Activated CD4-positive, alpha-beta T cell treated with anti-CD3 and anti-CD28 coated beads for 36 hours (primary cell): ENCODE results near the gene C19orf44. TPM values are rescaled to one million over a fixed set of nuclear protein-coding genes. Genes with fewer than 3 reads are reported as not detected.
"Not testable (repeated sequence)": the region's sequence is repeated elsewhere in the genome, so short reads cannot be mapped to it uniquely, and the experiment has no call there.

Experiments used
- ATAC-seq: fragments of 200-7000 bp; cut with Tn5 transposase; one replicate; pipeline ENCODE4 v1.10.0; 2021; ENCODE audit warnings: mild to moderate bottlenecking, moderate library complexity
- CTCF ChIA-PET: fragments of 350-600 bp; sonication (Branson Sonifier 250); formaldehyde crosslinking; loops from one replicate; lab custom pipeline; 2021; ENCODE audit warnings: antibody characterized with exemption; lab: Charles Lee
- POLR2A ChIA-PET: fragments of 350-600 bp; sonication (Branson Sonifier 250); formaldehyde crosslinking; loops from one replicate; lab custom pipeline; 2021; ENCODE audit warnings: antibody characterized with exemption, inconsistent platforms; lab: Charles Lee
- DNase-seq: peaks from one replicate; pipeline ENCODE4 v3.0.0-alpha.2; 2020
- H3K27ac Mint-ChIP-seq: one replicate; pipeline ENCODE4 v1.8.0; 2021; ENCODE audit warnings: mixed read lengths
- H3K27me3 Mint-ChIP-seq: one replicate; pipeline ENCODE4 v1.8.0; 2021; ENCODE audit warnings: mixed read lengths
- H3K36me3 Mint-ChIP-seq: one replicate; pipeline ENCODE4 v1.8.0; 2021; ENCODE audit warnings: low read depth, mixed read lengths
- H3K4me1 Mint-ChIP-seq: one replicate; pipeline ENCODE4 v1.8.0; 2021; ENCODE audit warnings: mixed read lengths
- H3K4me3 Mint-ChIP-seq: one replicate; pipeline ENCODE4 v1.8.0; 2021; ENCODE audit warnings: mild to moderate bottlenecking, moderate library complexity, mixed read lengths
- H3K9me3 Mint-ChIP-seq: one replicate; pipeline ENCODE4 v1.8.0; 2021; ENCODE audit warnings: low read depth, mixed read lengths
- intact Hi-C, 2 experiments: fragments of 100-400 bp; cut with DNase I in 1 of 2; cut with micrococcal nuclease in 1 of 2; formaldehyde crosslinking; loops; one replicate each; pipeline versions ENCODE4 v1.14.2 to v1.15.1; 2022 to 2024; cut with DNase I, micrococcal nuclease
- total RNA-seq, 2 experiments: library from RNA; stranded (reverse); gene quantifications; one replicate each; pipeline ENCODE4 v1.2.3, GENCODE V29; 2021

C19orf44 gene
- total RNA-seq, 2 experiments from 2014 or later: 2.9 to 4.0 TPM

GRCh38 chr19:16458391-16459341 is 37.5 kb upstream of the C19orf44 start:
- Mint-ChIP-seq H3K4me1 (peaks cover 53% of the 10 kb centered on the region), H3K27ac (no peak overlapping the region), H3K27me3 (no peaks in the 10 kb centered on the region), H3K9me3 (no peaks in the 10 kb centered on the region), H3K36me3 (peaks cover 4% of the 10 kb centered on the region), H3K4me3 (no peak overlapping the region)
- no peak for ATAC-seq
- no peak for DNase-seq
- POLR2A ChIA-PET: no interaction called here
- intact Hi-C loops: no loop called here
- CTCF ChIA-PET: no interaction called here

GRCh38 chr19:16459680-16460079 is 36.5 kb upstream of the C19orf44 start:
- CTCF ChIA-PET: interaction anchor here (0.6 kb wide), 1 partner anchor 419 kb away, joined by 3 read pairs; no protein-coding TSS in a partner anchor
- Mint-ChIP-seq H3K4me3 (no peak overlapping the region), H3K27ac (no peak overlapping the region), H3K9me3 (no peaks in the 10 kb centered on the region), H3K36me3 (peaks cover 2% of the 10 kb centered on the region), H3K4me1 (peaks cover 53% of the 10 kb centered on the region), H3K27me3 (no peaks in the 10 kb centered on the region)
- intact Hi-C loops: no loop called here
- ATAC-seq (no peak), DNase-seq (no peak)
- POLR2A ChIA-PET: interaction anchor here (0.6 kb wide), 1 partner anchor 11 kb away, joined by 3 read pairs; no protein-coding TSS in a partner anchor

GRCh38 chr19:16460454-16460853 is 35.7 kb upstream of the C19orf44 start:
- H3K9me3 Mint-ChIP-seq: no peaks in the 10 kb centered on the region
- ATAC-seq (no peak), DNase-seq (no peak)
- POLR2A ChIA-PET: no interaction called here
- no peaks in the 10 kb centered on the region for H3K27me3 Mint-ChIP-seq
- no peak overlapping the region for H3K4me3 Mint-ChIP-seq
- CTCF ChIA-PET: interaction anchor here (0.6 kb wide), 2 partner anchors 8 to 419 kb away, joined by 3 read pairs; no protein-coding TSS in a partner anchor
- peaks cover 2% of the 10 kb centered on the region for H3K36me3 Mint-ChIP-seq
- peaks cover 57% of the 10 kb centered on the region for H3K4me1 Mint-ChIP-seq
- H3K27ac Mint-ChIP-seq: no peak overlapping the region
- intact Hi-C loops: no loop called here

GRCh38 chr19:16461630-16462051 is 34.6 kb upstream of the C19orf44 start:
- no peaks in the 10 kb centered on the region for H3K9me3 Mint-ChIP-seq
- POLR2A ChIA-PET: no interaction called here

GRCh38 chr19:16462757-16463250 is 33.4 kb upstream of the C19orf44 start:
- no peak for ATAC-seq
- CTCF ChIA-PET: no interaction called here
- H3K36me3 Mint-ChIP-seq: no peaks in the 10 kb centered on the region
- H3K4me1 Mint-ChIP-seq: peaks cover 49% of the 10 kb centered on the region
- no peaks in the 10 kb centered on the region for H3K27me3 Mint-ChIP-seq
- intact Hi-C loops: no loop called here
- H3K9me3 Mint-ChIP-seq: no peaks in the 10 kb centered on the region
- no peak overlapping the region for H3K27ac Mint-ChIP-seq
- POLR2A ChIA-PET: no interaction called here
- no peak overlapping the region for H3K4me3 Mint-ChIP-seq
- DNase-seq: no peak

More at GRCh38 chr19:16461630-16462051, 34.6 kb upstream of the C19orf44 start:
- Mint-ChIP-seq H3K4me1 (peaks cover 56% of the 10 kb centered on the region), H3K36me3 (no peaks in the 10 kb centered on the region), H3K4me3 (no peak overlapping the region), H3K27me3 (no peaks in the 10 kb centered on the region), H3K27ac (no peak overlapping the region)
- CTCF ChIA-PET: no interaction called here
- ATAC-seq: no peak
- intact Hi-C loops: no loop called here
- DNase-seq: no peak

- Mint-ChIP-seq H3K4me1 (peaks cover 47% of the 10 kb centered on the region), H3K27ac (no peak overlapping the region), H3K9me3 (no peaks in the 10 kb centered on the region), H3K27me3 (no peaks in the 10 kb centered on the region), H3K36me3 (no peaks in the 10 kb centered on the region), H3K4me3 (no peak overlapping the region)
- intact Hi-C loops: no loop called here
- CTCF ChIA-PET: interaction anchor here (0.5 to 0.9 kb wide), 3 partner anchors 17 to 252 kb away, joined by 3 read pairs; no protein-coding TSS in a partner anchor
- POLR2A ChIA-PET: no interaction called here
- DNase-seq: no peak
- no peak for ATAC-seq
Measured at GRCh38 chr19:16463341-16463990, 32.7 kb upstream of the C19orf44 start.

GRCh38 chr19:16463991-16464575 is 32.1 kb upstream of the C19orf44 start:
- H3K36me3 Mint-ChIP-seq: no peaks in the 10 kb centered on the region
- intact Hi-C loops: no loop called here
- no peak overlapping the region for H3K4me3 Mint-ChIP-seq
- no peak overlapping the region for H3K27ac Mint-ChIP-seq
- peaks cover 48% of the 10 kb centered on the region for H3K4me1 Mint-ChIP-seq
- H3K9me3 Mint-ChIP-seq: no peaks in the 10 kb centered on the region
- ATAC-seq: no peak
- no peak for DNase-seq
- POLR2A ChIA-PET: no interaction called here
- H3K27me3 Mint-ChIP-seq: no peaks in the 10 kb centered on the region
- CTCF ChIA-PET: interaction anchor here (0.5 to 0.9 kb wide), 4 partner anchors 17 to 251 kb away, joined by 3 read pairs; no protein-coding TSS in a partner anchor

- Mint-ChIP-seq H3K27ac (no peak overlapping the region), H3K9me3 (no peaks in the 10 kb centered on the region), H3K4me3 (no peak overlapping the region), H3K36me3 (no peaks in the 10 kb centered on the region), H3K27me3 (no peaks in the 10 kb centered on the region), H3K4me1 (peaks cover 48% of the 10 kb centered on the region)
- ATAC-seq (no peak), DNase-seq (no peak)
- POLR2A ChIA-PET: no interaction called here
- intact Hi-C loops: no loop called here
- CTCF ChIA-PET: no interaction called here
Measured at GRCh38 chr19:16465239-16465638, 31.0 kb upstream of the C19orf44 start.

GRCh38 chr19:16466802-16467427 is 29.3 kb upstream of the C19orf44 start:
- H3K4me1 Mint-ChIP-seq: peaks cover 51% of the 10 kb centered on the region
- ATAC-seq, CTCF ChIA-PET, POLR2A ChIA-PET, intact Hi-C loops, H3K4me3 Mint-ChIP-seq, DNase-seq, H3K27ac Mint-ChIP-seq, H3K36me3 Mint-ChIP-seq, H3K27me3 Mint-ChIP-seq, H3K9me3 Mint-ChIP-seq: not testable (repeated sequence)

GRCh38 chr19:16467581-16467980 is 28.6 kb upstream of the C19orf44 start:
- Mint-ChIP-seq H3K36me3 (no peaks in the 10 kb centered on the region), H3K9me3 (no peaks in the 10 kb centered on the region), H3K4me3 (no peak overlapping the region), H3K4me1 (peaks cover 51% of the 10 kb centered on the region), H3K27me3 (no peaks in the 10 kb centered on the region), H3K27ac (no peak overlapping the region)
- ChIA-PET POLR2A (no interaction called here), CTCF (interaction anchor here (1.0 kb wide), 1 partner anchor 25 kb away, joined by 3 read pairs; no protein-coding TSS in a partner anchor)
- ATAC-seq (no peak), DNase-seq (no peak)
- intact Hi-C loops: no loop called here
